Smooth muscle cell (in vitro differentiated cells): Measurements from ENCODE around the gene UBAC2. TPM values are rescaled to one million over a fixed set of nuclear protein-coding genes. Genes with fewer than 3 reads are reported as not detected.
A peak's percentile ranks its signal among the peaks of the same experiment; 100 is the strongest.

ENCODE experiments used
- DNase-seq: peaks from one replicate; lab custom pipeline; 2025; ENCODE audit not compliant: unreplicated experiment; lab: John Stamatoyannopoulos, UW
- H2AFZ ChIP-seq: fragments of 200-600 bp; sonication (generic); 2 replicates; pipeline ENCODE4 v1.6.0; 2016; ENCODE audit warnings: antibody characterized with exemption, low read depth, mild to moderate bottlenecking
- H3F3A ChIP-seq: fragments of 200-600 bp; sonication (generic); 2 replicates; pipeline ENCODE4 v1.6.0; 2017; ENCODE audit warnings: antibody characterized with exemption, low read depth
- H3K27ac ChIP-seq: fragments of 200-600 bp; sonication (generic); 2 replicates; pipeline ENCODE4 v1.5.1; 2016; ENCODE audit warnings: low read depth, mild to moderate bottlenecking
- H3K27me3 ChIP-seq: fragments of 200-600 bp; sonication (generic); 2 replicates; pipeline ENCODE4 v1.6.1; 2016; ENCODE audit warnings: low read depth, mild to moderate bottlenecking
- H3K36me3 ChIP-seq: fragments of 200-600 bp; sonication (generic); 2 replicates; pipeline ENCODE4 v1.5.1; 2016; ENCODE audit warnings: low read depth
- H3K4me1 ChIP-seq: fragments of 200-600 bp; sonication (generic); 2 replicates; pipeline ENCODE4 v1.5.1; 2016; ENCODE audit warnings: low read depth
- H3K4me2 ChIP-seq: fragments of 200-600 bp; sonication (generic); 2 replicates; pipeline ENCODE4 v1.6.0; 2016; ENCODE audit warnings: mild to moderate bottlenecking
- H3K4me3 ChIP-seq: fragments of 200-600 bp; sonication (generic); 2 replicates; pipeline ENCODE4 v1.5.1; 2016; ENCODE audit warnings: mild to moderate bottlenecking
- H3K79me2 ChIP-seq: fragments of 200-600 bp; sonication (generic); 2 replicates; pipeline ENCODE4 v1.6.0; 2016; ENCODE audit warnings: low read depth, mild to moderate bottlenecking
- H3K9ac ChIP-seq: fragments of 200-600 bp; sonication (generic); 2 replicates; pipeline ENCODE4 v1.6.0; 2016; ENCODE audit warnings: low read depth
- H3K9me3 ChIP-seq: fragments of 200-600 bp; sonication (generic); replicated peaks from 2 replicates; pipeline ENCODE4 v1.5.1; 2016; ENCODE audit warnings: low read depth
- H4K20me1 ChIP-seq: fragments of 200-600 bp; sonication (generic); 2 replicates; pipeline ENCODE4 v1.6.0; 2016; ENCODE audit warnings: low read depth
- WGBS: methylation state at CpG from one replicate; pipeline ENCODE4 v1.1.7; 2016; ENCODE audit warnings: low lambda C conversion rate; 5-methylcytosine and 5-hydroxymethylcytosine counted together
- polyA plus RNA-seq: library from polyadenylated mRNA; unstranded; fragments of >200 nt; fragmentation: Nextera tagmentation; extraction: Ambion mirVana; gene quantifications from 2 replicates; pipeline ENCODE4 v1.2.1, GENCODE V29; 2016
- total RNA-seq: library from RNA; depleted of rRNA; stranded (reverse); fragments of >200 nt; gene quantifications from 2 replicates; pipeline ENCODE4 v1.2.3, GENCODE V29; 2014
- TF ChIP-seq, protein P1 (sequence below): fragments of 200-600 bp; sonication (generic); IDR thresholded peaks from 2 replicates; pipeline ENCODE4 v1.5.1; 2017; ENCODE audit warnings: borderline replicate concordance, mild to moderate bottlenecking, antibody characterized with exemption; ENCODE audit not compliant: insufficient read depth, poor library complexity, severe bottlenecking

UBAC2 gene
- total and polyA plus RNA-seq, 2 experiments from 2014 or later: 58.4 to 74.0 TPM

DNA sequence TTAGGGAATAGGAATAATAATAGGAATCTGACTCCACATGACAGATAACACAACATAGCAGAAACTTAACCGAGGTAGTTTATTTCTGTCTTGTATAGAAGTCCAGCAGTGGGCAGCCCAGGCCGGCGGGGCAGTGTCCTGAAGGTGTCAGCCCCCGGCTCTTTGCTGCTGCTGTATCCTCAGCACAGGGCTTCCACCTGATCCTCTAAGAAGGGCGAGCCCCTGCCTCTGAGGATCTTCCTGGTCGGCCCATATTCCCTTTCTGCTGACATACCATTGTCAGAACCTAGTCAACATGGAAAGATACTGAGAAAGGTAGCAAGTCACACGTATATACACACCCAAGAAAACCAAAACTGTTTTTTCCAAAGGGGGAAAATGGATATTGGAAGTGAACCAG lies 162.7 kb downstream of the UBAC2 start:
- whole genome bisulfite sequencing: 90% methylated on average over 7 of the region's 7 CpGs
- Histone ChIP-seq H3K4me2 (no peak overlapping the region), H3K4me3 (no peak overlapping the region), H3K9me3 (no peaks in the 10 kb centered on the region), H3K79me2 (peaks cover 8% of the 10 kb centered on the region), H3K4me1 (no peaks in the 10 kb centered on the region), H3K27me3 (no peaks in the 10 kb centered on the region), H4K20me1 (no peaks in the 10 kb centered on the region), H3K36me3 (no peaks in the 10 kb centered on the region), H2AFZ (no peak overlapping the region), H3K27ac (no peak overlapping the region), H3F3A (no peaks in the 10 kb centered on the region), H3K9ac (no peak overlapping the region)
- DNase-seq: no peak
- TF ChIP-seq, protein P1, sequence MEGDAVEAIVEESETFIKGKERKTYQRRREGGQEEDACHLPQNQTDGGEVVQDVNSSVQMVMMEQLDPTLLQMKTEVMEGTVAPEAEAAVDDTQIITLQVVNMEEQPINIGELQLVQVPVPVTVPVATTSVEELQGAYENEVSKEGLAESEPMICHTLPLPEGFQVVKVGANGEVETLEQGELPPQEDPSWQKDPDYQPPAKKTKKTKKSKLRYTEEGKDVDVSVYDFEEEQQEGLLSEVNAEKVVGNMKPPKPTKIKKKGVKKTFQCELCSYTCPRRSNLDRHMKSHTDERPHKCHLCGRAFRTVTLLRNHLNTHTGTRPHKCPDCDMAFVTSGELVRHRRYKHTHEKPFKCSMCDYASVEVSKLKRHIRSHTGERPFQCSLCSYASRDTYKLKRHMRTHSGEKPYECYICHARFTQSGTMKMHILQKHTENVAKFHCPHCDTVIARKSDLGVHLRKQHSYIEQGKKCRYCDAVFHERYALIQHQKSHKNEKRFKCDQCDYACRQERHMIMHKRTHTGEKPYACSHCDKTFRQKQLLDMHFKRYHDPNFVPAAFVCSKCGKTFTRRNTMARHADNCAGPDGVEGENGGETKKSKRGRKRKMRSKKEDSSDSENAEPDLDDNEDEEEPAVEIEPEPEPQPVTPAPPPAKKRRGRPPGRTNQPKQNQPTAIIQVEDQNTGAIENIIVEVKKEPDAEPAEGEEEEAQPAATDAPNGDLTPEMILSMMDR: no peak

DNA sequence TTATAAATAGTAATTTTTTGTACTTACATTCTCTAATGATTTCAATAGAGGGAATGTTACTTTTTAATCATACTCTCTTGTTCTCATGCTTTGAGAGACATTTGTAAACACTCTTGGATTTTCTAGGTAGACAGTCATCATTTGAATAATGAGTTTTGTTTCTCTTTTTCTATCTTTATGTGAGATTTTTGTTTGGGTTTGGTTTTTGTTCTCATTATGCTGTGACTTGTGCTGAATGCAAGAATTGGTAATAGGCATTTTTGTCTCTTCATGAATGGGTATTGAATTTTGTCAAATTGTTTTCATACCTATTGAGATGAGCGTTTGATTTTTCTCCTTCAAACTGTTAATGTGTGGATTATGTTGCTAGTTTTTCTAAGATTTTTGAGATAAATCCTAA lies 163.3 kb downstream of the UBAC2 start:
- Histone ChIP-seq H3F3A (no peaks in the 10 kb centered on the region), H3K9me3 (no peaks in the 10 kb centered on the region), H3K4me1 (no peaks in the 10 kb centered on the region), H3K9ac (no peak overlapping the region), H3K36me3 (no peaks in the 10 kb centered on the region), H3K79me2 (peaks cover 8% of the 10 kb centered on the region), H2AFZ (no peak overlapping the region), H4K20me1 (no peaks in the 10 kb centered on the region), H3K4me2 (no peak overlapping the region), H3K4me3 (no peak overlapping the region), H3K27me3 (no peaks in the 10 kb centered on the region), H3K27ac (no peak overlapping the region)
- TF ChIP-seq, protein P1: no peak
- no peak for DNase-seq
- WGBS: 97% methylated on average over 1 of the region's 1 CpG

DNA sequence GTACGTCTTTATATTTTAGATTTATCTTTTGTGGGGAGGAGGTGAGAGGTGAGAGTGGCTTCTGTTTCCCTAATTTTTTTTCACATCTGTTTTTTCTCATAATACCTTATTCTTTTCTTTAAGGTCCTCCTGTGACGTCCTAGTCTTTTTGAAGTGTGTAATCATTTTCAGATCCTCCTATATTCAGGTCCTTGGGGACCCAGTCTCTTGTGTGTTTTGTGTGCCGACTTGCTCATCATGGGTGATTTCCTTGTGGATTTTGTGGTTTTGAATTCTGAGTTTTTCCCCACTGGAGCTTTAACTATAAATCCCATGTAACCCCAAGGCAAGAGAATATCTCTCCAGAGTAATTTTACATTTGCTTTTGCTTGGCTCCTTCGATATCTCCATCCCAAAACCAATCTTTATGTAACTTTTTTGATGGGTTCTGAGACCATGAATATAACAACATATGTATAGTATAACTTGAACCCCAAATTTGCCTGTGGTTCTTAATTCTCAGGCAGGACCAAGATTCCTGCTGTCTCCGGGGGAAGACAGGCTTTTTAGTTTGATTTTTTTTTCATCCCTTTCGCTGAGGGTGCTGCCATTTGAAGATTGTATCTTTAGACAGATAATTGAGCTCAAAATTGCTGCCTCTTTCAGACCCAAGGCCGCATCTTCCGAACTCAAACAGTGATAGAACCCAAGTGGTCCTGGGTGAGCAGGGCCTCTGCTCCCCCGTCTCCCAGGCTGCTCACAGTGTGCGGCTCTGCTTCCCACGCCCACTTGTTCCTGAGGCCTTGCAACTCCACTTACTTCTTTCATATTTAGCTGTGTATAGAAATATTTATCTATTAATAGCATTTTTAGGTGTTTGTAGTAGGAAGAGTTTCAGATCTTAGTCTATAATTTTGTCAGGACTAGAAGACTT lies 165.7 kb downstream of the UBAC2 start:
- Histone ChIP-seq H2AFZ (no peak overlapping the region), H3K79me2 (peaks cover 8% of the 10 kb centered on the region), H4K20me1 (no peaks in the 10 kb centered on the region), H3K9me3 (no peaks in the 10 kb centered on the region), H3K4me1 (no peaks in the 10 kb centered on the region), H3K27me3 (no peaks in the 10 kb centered on the region), H3F3A (no peaks in the 10 kb centered on the region), H3K4me2 (peak overlapping the region; percentile 77), H3K4me3 (no peak overlapping the region), H3K27ac (peak overlapping the region; percentile 58), H3K36me3 (no peaks in the 10 kb centered on the region), H3K9ac (no peak overlapping the region)
- DNase-seq: no peak
- TF ChIP-seq, protein P1: no peak
- WGBS: 64% methylated on average over 11 of the region's 11 CpGs
